ENCODE results near the gene C14orf132. TPM values are rescaled to one million over a fixed set of nuclear protein-coding genes. Genes with fewer than 3 reads are reported as not detected.

C14orf132 gene
- polyA plus RNA-seq, 1 donor (not counting 4 experiments of a cell fraction or from before 2014, with no cell fraction given), result 1.3 TPM

DNA sequence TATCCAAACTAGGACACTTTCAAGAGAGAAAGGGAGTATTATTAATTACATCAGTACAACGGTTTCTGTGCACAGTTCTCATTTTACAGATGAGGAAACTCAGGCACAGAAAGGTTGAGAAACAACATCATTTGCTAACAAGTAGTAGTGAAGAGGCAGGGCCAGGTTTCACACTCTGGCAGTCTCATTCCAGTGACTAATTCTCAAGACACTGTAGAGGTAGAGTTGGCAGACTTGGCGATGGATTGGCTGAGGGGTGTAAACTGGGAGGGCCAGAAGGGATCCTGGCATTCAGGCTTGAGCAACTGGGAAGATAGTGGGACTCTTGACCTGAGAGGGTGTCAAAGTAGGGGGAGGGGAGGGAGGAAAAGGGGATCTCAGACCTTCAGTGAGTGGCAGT lies 91.7 kb downstream of the C14orf132 start:
- H3K79me2 ChIP-seq (ENCODE audit: control insufficient read depth, insufficient read depth, low read length), result no peaks in the 10 kb centered on the region
- TF ChIP-seq, protein P1, sequence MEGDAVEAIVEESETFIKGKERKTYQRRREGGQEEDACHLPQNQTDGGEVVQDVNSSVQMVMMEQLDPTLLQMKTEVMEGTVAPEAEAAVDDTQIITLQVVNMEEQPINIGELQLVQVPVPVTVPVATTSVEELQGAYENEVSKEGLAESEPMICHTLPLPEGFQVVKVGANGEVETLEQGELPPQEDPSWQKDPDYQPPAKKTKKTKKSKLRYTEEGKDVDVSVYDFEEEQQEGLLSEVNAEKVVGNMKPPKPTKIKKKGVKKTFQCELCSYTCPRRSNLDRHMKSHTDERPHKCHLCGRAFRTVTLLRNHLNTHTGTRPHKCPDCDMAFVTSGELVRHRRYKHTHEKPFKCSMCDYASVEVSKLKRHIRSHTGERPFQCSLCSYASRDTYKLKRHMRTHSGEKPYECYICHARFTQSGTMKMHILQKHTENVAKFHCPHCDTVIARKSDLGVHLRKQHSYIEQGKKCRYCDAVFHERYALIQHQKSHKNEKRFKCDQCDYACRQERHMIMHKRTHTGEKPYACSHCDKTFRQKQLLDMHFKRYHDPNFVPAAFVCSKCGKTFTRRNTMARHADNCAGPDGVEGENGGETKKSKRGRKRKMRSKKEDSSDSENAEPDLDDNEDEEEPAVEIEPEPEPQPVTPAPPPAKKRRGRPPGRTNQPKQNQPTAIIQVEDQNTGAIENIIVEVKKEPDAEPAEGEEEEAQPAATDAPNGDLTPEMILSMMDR (optimal IDR thresholded peaks at IDR 0.05 in 1 of 3, IDR thresholded peaks at IDR 0.05 in 1 of 3, conservative IDR thresholded peaks at IDR 0.05 in 1 of 3; ENCODE audit: extremely low read depth in 1 of 3, insufficient read depth in 2 of 3, low read length in 3 of 3), result no peak
- TF ChIP-seq EZH2 (IDR thresholded peaks at IDR 0.05; ENCODE audit: low read length), result no peak
- H3K4me1 ChIP-seq (ENCODE audit: control insufficient read depth, extremely low read depth, insufficient read depth, low read length), result no peaks in the 10 kb centered on the region
- no peaks in the 10 kb centered on the region for H3K36me3 ChIP-seq (ENCODE audit: control insufficient read depth in 2 of 2, extremely low read depth in 1 of 2, insufficient read depth in 2 of 2, low read length in 2 of 2)
- no peaks in the 10 kb centered on the region for H3K9me1 ChIP-seq (ENCODE audit: control insufficient read depth, extremely low read depth, insufficient read depth, low read length)
- dilution Hi-C loops (cut with MboI; ENCODE audit: extremely low pct_ligation_motif_present, low sequenced_read_pairs), result no loop called here
- no peak overlapping the region for H3K27ac ChIP-seq (ENCODE audit: control insufficient read depth, insufficient read depth, low read length)
- DNase-seq (ENCODE audit: low read depth, low spot score) (no peak), FAIRE-seq (no peak)
- no peak overlapping the region for H3K9ac ChIP-seq (ENCODE audit: control insufficient read depth, extremely low read depth, insufficient read depth, low read length)
- no peak overlapping the region for H3K4me2 ChIP-seq (ENCODE audit: control insufficient read depth, extremely low read depth, insufficient read depth, low read depth, low read length)
- no peaks in the 10 kb centered on the region for H4K20me1 ChIP-seq (ENCODE audit: control insufficient read depth, extremely low read depth, insufficient read depth, low read length)
- no peak overlapping the region for H2AFZ ChIP-seq (ENCODE audit: control insufficient read depth, low read length)
- no peaks in the 10 kb centered on the region for H3K9me3 ChIP-seq (ENCODE audit: control insufficient read depth, low read depth, low read length)
- H3K27me3 ChIP-seq (ENCODE audit: control insufficient read depth, extremely low read depth, insufficient read depth, low read length), result no peaks in the 10 kb centered on the region
- no peak overlapping the region for H3K4me3 ChIP-seq (ENCODE audit: control insufficient read depth in 2 of 3, extremely low read depth in 1 of 3, insufficient read depth in 2 of 3, low read depth in 1 of 3, low read length in 3 of 3)

DNA sequence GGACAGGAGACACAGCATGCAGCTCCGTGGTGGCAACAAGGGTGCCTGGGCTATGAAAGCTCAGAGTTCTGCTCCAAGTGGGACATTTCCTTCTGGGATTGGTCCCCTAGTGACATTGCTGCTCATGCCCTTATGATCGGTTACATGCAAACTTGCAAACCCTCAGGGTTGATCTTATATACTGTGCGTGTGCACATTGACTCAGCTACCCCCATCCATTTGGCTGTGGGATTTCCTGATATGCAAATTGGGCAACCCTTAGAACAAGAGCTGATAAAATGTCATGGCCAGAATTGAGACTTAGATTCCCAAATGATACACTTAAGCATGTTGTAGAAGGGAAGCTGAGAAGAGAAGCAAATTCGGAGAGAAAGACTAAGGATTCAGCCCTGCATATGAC lies 92.7 kb downstream of the C14orf132 start:
- TF ChIP-seq, protein P1 (optimal IDR thresholded peaks at IDR 0.05 in 1 of 3, IDR thresholded peaks at IDR 0.05 in 1 of 3, conservative IDR thresholded peaks at IDR 0.05 in 1 of 3; ENCODE audit: extremely low read depth in 1 of 3, insufficient read depth in 2 of 3, low read length in 3 of 3), result no peak
- no peak for TF ChIP-seq EZH2 (IDR thresholded peaks at IDR 0.05; ENCODE audit: low read length)
- no peak for FAIRE-seq

More for the DNA sequence above, 92.7 kb downstream of the C14orf132 start:
- H3K4me1 ChIP-seq (ENCODE audit: control insufficient read depth, extremely low read depth, insufficient read depth, low read length), result no peaks in the 10 kb centered on the region
- no peak overlapping the region for H3K9ac ChIP-seq (ENCODE audit: control insufficient read depth, extremely low read depth, insufficient read depth, low read length)
- no peak overlapping the region for H3K27ac ChIP-seq (ENCODE audit: control insufficient read depth, insufficient read depth, low read length)
- H3K79me2 ChIP-seq (ENCODE audit: control insufficient read depth, insufficient read depth, low read length), result no peaks in the 10 kb centered on the region
- dilution Hi-C loops (cut with MboI; ENCODE audit: extremely low pct_ligation_motif_present, low sequenced_read_pairs), result no loop called here
- H3K4me3 ChIP-seq (ENCODE audit: control insufficient read depth in 2 of 3, extremely low read depth in 1 of 3, insufficient read depth in 2 of 3, low read depth in 1 of 3, low read length in 3 of 3), result no peak overlapping the region
- H3K27me3 ChIP-seq (ENCODE audit: control insufficient read depth, extremely low read depth, insufficient read depth, low read length), result no peaks in the 10 kb centered on the region
- H2AFZ ChIP-seq (ENCODE audit: control insufficient read depth, low read length), result no peak overlapping the region
- H3K36me3 ChIP-seq (ENCODE audit: control insufficient read depth in 2 of 2, extremely low read depth in 1 of 2, insufficient read depth in 2 of 2, low read length in 2 of 2), result no peaks in the 10 kb centered on the region
- no peaks in the 10 kb centered on the region for H3K9me1 ChIP-seq (ENCODE audit: control insufficient read depth, extremely low read depth, insufficient read depth, low read length)
- H3K9me3 ChIP-seq (ENCODE audit: control insufficient read depth, low read depth, low read length), result no peaks in the 10 kb centered on the region
- H4K20me1 ChIP-seq (ENCODE audit: control insufficient read depth, extremely low read depth, insufficient read depth, low read length), result no peaks in the 10 kb centered on the region
- no peak overlapping the region for H3K4me2 ChIP-seq (ENCODE audit: control insufficient read depth, extremely low read depth, insufficient read depth, low read depth, low read length)
- DNase-seq (ENCODE audit: low read depth, low spot score), result no peak

Measured in keratinocyte (primary cell).